ENCODE data around the gene LMNTD2. TPM values are rescaled to one million over a fixed set of nuclear protein-coding genes. Genes with fewer than 3 reads are reported as not detected.
A peak's percentile ranks its signal among the peaks of the same experiment; 100 is the strongest.

LMNTD2 gene
- total RNA-seq, 4 donors from 2014 or later: 0.14 to 2.2 (median 0.51) TPM; not detected in 1

DNA sequence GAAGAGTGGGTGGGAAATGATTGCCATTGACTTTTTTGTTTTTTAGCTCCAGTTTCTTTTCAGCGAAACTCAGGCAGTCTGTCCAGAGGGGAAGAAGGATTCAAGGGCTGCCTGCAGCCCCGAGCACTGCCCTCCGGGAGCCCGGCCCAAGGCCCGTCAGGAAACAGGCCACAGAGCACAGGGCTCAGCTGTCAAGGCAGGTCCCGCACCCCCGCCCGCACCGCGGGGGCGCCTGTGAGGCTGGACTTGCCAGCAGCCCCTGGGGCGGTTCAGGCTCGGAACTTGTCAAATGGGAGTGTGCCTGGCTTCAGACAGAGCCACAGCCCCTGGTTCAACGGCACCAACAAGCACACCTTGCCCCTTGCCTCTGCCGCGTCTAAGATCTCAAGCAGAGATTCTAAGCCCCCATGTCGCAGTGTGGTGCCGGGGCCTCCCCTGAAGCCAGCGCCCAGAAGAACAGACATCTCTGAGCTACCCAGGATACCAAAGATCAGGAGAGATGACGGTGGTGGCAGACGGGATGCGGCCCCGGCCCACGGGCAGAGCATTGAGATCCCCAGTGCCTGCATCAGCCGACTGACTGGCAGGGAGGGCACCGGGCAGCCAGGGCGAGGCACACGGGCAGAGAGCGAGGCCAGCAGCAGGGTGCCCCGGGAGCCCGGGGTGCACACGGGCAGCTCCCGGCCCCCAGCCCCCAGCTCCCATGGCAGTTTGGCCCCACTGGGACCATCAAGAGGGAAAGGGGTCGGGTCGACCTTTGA lies 46.7 kb upstream of the LMNTD2 start:
- intact Hi-C loops (cut with DNase I; ENCODE audit: low total_unique reads): no loop called here
- Histone ChIP-seq H3K27me3 (no peaks in the 10 kb centered on the region), H3K4me1 (peaks cover 0 to 4% of the 10 kb centered on the region in 2 donors), H3K4me3 (no peak overlapping the region), H3K36me3 (no peaks in the 10 kb centered on the region), H3K27ac (peak overlapping the region; percentile 66 to 85), H3K9me3 (no peaks in the 10 kb centered on the region)
- DNase-seq: no peak
- TF ChIP-seq, protein P1, sequence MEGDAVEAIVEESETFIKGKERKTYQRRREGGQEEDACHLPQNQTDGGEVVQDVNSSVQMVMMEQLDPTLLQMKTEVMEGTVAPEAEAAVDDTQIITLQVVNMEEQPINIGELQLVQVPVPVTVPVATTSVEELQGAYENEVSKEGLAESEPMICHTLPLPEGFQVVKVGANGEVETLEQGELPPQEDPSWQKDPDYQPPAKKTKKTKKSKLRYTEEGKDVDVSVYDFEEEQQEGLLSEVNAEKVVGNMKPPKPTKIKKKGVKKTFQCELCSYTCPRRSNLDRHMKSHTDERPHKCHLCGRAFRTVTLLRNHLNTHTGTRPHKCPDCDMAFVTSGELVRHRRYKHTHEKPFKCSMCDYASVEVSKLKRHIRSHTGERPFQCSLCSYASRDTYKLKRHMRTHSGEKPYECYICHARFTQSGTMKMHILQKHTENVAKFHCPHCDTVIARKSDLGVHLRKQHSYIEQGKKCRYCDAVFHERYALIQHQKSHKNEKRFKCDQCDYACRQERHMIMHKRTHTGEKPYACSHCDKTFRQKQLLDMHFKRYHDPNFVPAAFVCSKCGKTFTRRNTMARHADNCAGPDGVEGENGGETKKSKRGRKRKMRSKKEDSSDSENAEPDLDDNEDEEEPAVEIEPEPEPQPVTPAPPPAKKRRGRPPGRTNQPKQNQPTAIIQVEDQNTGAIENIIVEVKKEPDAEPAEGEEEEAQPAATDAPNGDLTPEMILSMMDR (IDR thresholded peaks at IDR 0.05): no peak
- TF ChIP-seq POLR2A (IDR thresholded peaks at IDR 0.05): no peak

DNA sequence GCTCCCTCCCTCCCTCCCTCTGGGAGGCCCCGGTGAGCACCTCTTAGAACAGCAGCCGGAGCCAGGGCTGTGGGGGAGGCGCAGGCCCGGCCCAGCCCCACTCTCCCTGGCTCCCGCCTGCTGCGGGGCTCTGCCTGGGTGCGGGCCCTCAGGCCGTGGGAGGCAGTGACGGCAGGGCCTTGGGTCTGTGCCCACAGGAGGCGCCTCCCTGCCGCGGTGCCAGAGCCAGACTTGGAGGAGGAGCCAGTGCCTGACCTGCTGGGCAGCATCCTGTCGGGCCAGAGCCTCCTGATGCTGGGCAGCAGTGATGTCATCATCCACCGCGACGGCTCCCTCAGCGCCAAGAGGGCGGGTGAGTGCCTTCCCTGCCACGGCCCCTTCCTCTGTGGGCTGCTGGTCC lies 45.7 kb upstream of the LMNTD2 start:
- intact Hi-C loops (cut with DNase I; ENCODE audit: low total_unique reads): no loop called here
- H3K27me3 ChIP-seq: no peaks in the 10 kb centered on the region
- no peak overlapping the region for H3K4me3 ChIP-seq
- TF ChIP-seq POLR2A (IDR thresholded peaks at IDR 0.05): no peak
- TF ChIP-seq, protein P1 (IDR thresholded peaks at IDR 0.05): no peak
- DNase-seq: peak; percentile 91
- peaks cover 0 to 4% of the 10 kb centered on the region in 2 donors for H3K4me1 ChIP-seq
- H3K9me3 ChIP-seq: no peaks in the 10 kb centered on the region
- H3K27ac ChIP-seq: peak overlapping the region; percentile 66 to 85
- H3K36me3 ChIP-seq: no peaks in the 10 kb centered on the region

DNA sequence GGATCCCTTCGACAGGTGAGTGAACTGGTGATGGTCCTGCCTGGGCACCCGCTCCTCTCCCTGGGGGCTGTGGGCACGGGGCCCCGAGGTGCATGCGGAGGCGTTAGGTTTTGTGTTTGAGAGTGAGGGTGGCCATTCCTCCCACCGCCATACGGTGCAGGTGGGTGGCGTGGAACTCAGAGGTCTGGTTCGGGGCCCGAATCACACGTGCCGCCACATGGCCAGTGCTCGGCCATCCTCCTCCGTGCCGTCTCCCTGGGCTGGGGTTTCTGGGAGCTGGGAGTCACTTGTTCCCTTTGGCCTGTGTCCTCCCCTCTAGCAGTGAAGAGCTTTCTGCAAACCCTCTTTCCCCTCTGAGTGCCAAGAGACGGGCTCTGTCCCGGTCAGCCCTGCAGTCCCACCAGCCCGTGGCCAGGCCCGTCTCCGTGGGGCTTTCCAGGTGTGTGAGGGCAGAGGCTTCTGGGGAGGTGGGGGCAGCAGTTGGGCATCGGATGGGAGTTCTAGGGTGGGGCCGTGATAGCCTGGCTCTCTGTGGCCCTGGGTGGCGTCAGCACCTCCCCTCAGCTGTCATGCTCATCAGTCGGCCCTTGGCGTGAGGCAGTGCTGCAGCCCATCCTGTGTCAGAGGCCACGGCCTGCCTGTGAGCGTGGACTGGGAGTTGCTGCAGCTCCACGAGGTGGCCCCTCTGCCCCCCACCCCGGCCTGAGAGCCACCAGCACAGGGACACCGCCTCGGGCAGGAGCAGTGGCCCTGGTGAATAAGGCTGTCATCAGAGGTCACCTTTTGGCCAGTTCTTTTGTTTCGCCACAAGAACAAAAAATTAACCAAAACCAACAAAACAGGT lies 45.0 kb upstream of the LMNTD2 start:
- Histone ChIP-seq H3K4me3 (no peak overlapping the region), H3K27ac (peak overlapping the region; percentile 66 to 85), H3K36me3 (no peaks in the 10 kb centered on the region), H3K4me1 (peaks cover 0 to 4% of the 10 kb centered on the region in 2 donors), H3K27me3 (no peaks in the 10 kb centered on the region), H3K9me3 (no peaks in the 10 kb centered on the region)
- TF ChIP-seq, protein P1 (IDR thresholded peaks at IDR 0.05): no peak
- no peak for TF ChIP-seq POLR2A (IDR thresholded peaks at IDR 0.05)
- no peak for DNase-seq
- intact Hi-C loops (cut with DNase I; ENCODE audit: low total_unique reads): no loop called here

DNA sequence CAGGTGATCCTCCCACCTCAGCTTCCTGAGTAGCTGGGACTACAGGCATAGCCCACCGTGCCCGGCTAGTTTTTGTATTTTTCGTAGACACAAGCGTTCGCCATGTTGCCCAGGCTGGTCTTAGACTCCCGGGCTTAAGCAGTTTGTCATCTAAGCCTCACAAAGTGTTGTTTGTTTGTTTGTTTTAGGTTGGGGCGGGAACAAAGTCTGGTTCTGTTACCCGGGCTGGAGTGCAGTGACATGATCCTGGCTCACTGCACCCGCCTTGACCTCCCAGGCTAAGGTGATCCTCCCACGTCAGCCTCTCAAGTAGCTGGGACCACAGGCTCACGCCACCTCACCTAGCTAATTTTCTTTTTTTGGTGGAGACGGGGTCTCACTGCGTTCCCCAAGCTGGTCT lies 42.6 kb upstream of the LMNTD2 start:
- H3K4me3 ChIP-seq: no peak overlapping the region
- peaks cover 0 to 4% of the 10 kb centered on the region in 2 donors for H3K4me1 ChIP-seq
- no peak for DNase-seq
- no peaks in the 10 kb centered on the region for H3K36me3 ChIP-seq
- no peak overlapping the region for H3K27ac ChIP-seq
- TF ChIP-seq POLR2A (IDR thresholded peaks at IDR 0.05): no peak
- TF ChIP-seq, protein P1 (IDR thresholded peaks at IDR 0.05): no peak
- intact Hi-C loops (cut with DNase I; ENCODE audit: low total_unique reads): no loop called here
- H3K27me3 ChIP-seq: no peaks in the 10 kb centered on the region
- H3K9me3 ChIP-seq: no peaks in the 10 kb centered on the region

All from uterus (tissue), 4 donors.